ENCODE data around the gene BABAM1.

GRCh38 chr19:17309198-17309964 is 42.1 kb downstream of the BABAM1 start, which contains the start of gene DDA1:
- no peak for TF ChIP-seq ATF3 (IDR thresholded peaks at IDR 0.05)
- no peak for TF ChIP-seq ATF3 (CRISPR knock-in tag; conservative IDR thresholded peaks at IDR 0.05)
- no peak for TF ChIP-seq SIRT6 (IDR thresholded peaks at IDR 0.05; ENCODE audit: low read depth, low read length)
- TF ChIP-seq JUN (IDR thresholded peaks at IDR 0.05; ENCODE audit: borderline replicate concordance, low read depth, low read length): no peak
- TF ChIP-seq JUN (CRISPR knock-in tag; IDR thresholded peaks at IDR 0.05; ENCODE audit: borderline replicate concordance): no peak
- no peak for TF ChIP-seq HMGXB4 (CRISPR knock-in tag; IDR thresholded peaks at IDR 0.05)
- no peak for TF ChIP-seq STAG1 (CRISPR knock-in tag; IDR thresholded peaks at IDR 0.05; ENCODE audit: borderline replicate concordance)
- TF ChIP-seq FOS (IDR thresholded peaks at IDR 0.05; ENCODE audit: extremely low read depth, insufficient read length): peak; percentile 99
- no peak; the same call in 1 of the 2 replicates for TF ChIP-seq CXXC5 (CRISPR knock-in tag; IDR thresholded peaks at IDR 0.05)
- TF ChIP-seq THAP7 (CRISPR knock-in tag; IDR thresholded peaks at IDR 0.05): no peak
- no peak for TF ChIP-seq GTF2E2 (tag; IDR thresholded peaks at IDR 0.05)
- peak; percentile 42 for TF ChIP-seq SAP30 (IDR thresholded peaks at IDR 0.05; ENCODE audit: borderline replicate concordance, insufficient read depth, low read depth, low read length, poor library complexity, severe bottlenecking)

Data from K562 (cell line).